Vagina (tissue), 2 donors: ENCODE data around the gene RHOT1.

Source experiments
- POLR2AphosphoS5 ChIP-seq, 2 donors: sonication (generic); formaldehyde crosslinking; IDR thresholded peaks; one replicate each; pipeline ENCODE4 v1.9.0; 2017; ENCODE audit warnings: antibody characterized with exemption in 2 of 2, mild to moderate bottlenecking in 2 of 2, low read depth in 1 of 2; ENCODE audit not compliant: insufficient read depth in 1 of 2
- TF ChIP-seq, protein P1 (sequence below), 3 experiments: fragments of 450-650 bp in 2 of 3; fragments of 200-600 bp in 1 of 3; sonication (generic) in 1 of 3; IDR thresholded peaks; one replicate each; pipeline ENCODE4 v1.5.1; 2017 to 2019; ENCODE audit warnings: antibody characterized with exemption in 3 of 3, mild to moderate bottlenecking in 2 of 3, moderate library complexity in 2 of 3

DNA sequence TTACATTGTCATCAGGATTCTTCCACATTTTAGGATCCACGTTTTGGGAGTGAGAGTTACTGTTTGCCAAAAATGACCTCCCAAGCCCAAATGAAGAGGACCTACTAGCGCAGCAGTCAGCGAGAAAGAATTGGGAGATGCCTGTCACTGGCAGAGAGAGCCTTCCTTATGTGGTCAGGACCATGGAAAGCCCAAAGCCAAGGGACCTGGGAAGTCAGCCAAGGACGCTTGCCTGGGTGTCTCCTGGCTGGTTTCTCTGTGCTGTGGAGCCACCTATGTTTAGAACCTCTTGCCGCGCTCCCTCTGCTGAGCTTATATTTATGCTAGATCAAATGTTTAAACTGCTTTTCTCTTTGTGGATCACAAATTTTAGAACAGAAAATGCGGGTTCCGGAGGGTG is 98.4 kb downstream of the RHOT1 start:
- TF ChIP-seq, protein P1, sequence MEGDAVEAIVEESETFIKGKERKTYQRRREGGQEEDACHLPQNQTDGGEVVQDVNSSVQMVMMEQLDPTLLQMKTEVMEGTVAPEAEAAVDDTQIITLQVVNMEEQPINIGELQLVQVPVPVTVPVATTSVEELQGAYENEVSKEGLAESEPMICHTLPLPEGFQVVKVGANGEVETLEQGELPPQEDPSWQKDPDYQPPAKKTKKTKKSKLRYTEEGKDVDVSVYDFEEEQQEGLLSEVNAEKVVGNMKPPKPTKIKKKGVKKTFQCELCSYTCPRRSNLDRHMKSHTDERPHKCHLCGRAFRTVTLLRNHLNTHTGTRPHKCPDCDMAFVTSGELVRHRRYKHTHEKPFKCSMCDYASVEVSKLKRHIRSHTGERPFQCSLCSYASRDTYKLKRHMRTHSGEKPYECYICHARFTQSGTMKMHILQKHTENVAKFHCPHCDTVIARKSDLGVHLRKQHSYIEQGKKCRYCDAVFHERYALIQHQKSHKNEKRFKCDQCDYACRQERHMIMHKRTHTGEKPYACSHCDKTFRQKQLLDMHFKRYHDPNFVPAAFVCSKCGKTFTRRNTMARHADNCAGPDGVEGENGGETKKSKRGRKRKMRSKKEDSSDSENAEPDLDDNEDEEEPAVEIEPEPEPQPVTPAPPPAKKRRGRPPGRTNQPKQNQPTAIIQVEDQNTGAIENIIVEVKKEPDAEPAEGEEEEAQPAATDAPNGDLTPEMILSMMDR (IDR thresholded peaks at IDR 0.05) = no peak
- no peak for TF ChIP-seq POLR2AphosphoS5 (IDR thresholded peaks at IDR 0.05; ENCODE audit: insufficient read depth in 1 of 2, low read depth in 1 of 2)
